ENCODE data around the gene RERE.

DNA sequence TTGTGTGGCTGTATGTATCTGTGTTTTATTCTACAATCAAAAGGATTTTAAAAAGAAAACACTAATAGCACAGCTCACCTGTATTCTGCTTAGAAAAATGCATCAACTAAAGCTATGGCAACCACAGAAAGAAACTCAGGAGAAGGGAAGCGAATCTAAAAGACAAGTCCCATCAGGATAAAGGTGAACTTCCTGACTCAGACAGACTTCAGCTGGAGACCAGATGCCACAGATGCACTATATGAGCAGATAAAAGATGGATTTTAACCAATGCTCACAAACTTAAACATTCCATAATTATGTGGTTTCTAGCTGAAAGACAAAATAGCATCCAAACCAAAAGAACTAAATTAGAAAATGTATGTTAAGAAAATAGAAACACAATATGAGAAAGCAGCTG is 231.0 kb downstream of the RERE start:
- TF ChIP-seq POLR2A (IDR thresholded peaks at IDR 0.05) (no peak), EP300 (IDR thresholded peaks at IDR 0.05) (no peak)
- TF ChIP-seq, protein P1, sequence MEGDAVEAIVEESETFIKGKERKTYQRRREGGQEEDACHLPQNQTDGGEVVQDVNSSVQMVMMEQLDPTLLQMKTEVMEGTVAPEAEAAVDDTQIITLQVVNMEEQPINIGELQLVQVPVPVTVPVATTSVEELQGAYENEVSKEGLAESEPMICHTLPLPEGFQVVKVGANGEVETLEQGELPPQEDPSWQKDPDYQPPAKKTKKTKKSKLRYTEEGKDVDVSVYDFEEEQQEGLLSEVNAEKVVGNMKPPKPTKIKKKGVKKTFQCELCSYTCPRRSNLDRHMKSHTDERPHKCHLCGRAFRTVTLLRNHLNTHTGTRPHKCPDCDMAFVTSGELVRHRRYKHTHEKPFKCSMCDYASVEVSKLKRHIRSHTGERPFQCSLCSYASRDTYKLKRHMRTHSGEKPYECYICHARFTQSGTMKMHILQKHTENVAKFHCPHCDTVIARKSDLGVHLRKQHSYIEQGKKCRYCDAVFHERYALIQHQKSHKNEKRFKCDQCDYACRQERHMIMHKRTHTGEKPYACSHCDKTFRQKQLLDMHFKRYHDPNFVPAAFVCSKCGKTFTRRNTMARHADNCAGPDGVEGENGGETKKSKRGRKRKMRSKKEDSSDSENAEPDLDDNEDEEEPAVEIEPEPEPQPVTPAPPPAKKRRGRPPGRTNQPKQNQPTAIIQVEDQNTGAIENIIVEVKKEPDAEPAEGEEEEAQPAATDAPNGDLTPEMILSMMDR (IDR thresholded peaks at IDR 0.05) = no peak
